MM.1S (cell line): ENCODE results near the gene RXRA.

ENCODE experiments used
- DNase-seq: peaks from one replicate; pipeline ENCODE4 v3.0.0-alpha.2; 2015
- H2AFZ ChIP-seq: fragments of 300-600 bp; sonication (generic); 2 replicates; pipeline ENCODE4 v1.6.0; 2016; ENCODE audit warnings: antibody characterized with exemption, low read length
- H3F3A ChIP-seq: fragments of 300-600 bp; sonication (generic); 2 replicates; pipeline ENCODE4 v1.6.1; 2016; ENCODE audit warnings: mild to moderate bottlenecking, antibody characterized with exemption, low read length, moderate library complexity, mixed read lengths; ENCODE audit not compliant: insufficient read depth
- H3K27ac ChIP-seq: fragments of 300-600 bp; sonication (generic); 2 replicates; pipeline ENCODE4 v1.5.1; 2016; ENCODE audit warnings: mild to moderate bottlenecking, low read length
- H3K27me3 ChIP-seq: fragments of 300-600 bp; sonication (generic); replicated peaks from 2 replicates; pipeline ENCODE4 v1.6.0; 2016; ENCODE audit warnings: low read length; ENCODE audit not compliant: insufficient read depth
- H3K36me3 ChIP-seq: fragments of 300-600 bp; sonication (generic); replicated peaks from 2 replicates; pipeline ENCODE4 v1.6.1; 2016; ENCODE audit warnings: mild to moderate bottlenecking, low read length, mixed read lengths; ENCODE audit not compliant: insufficient read depth
- H3K4me1 ChIP-seq: fragments of 300-600 bp; sonication (generic); 2 replicates; pipeline ENCODE4 v1.6.1; 2016; ENCODE audit warnings: low read length, mixed read lengths
- H3K4me2 ChIP-seq: fragments of 300-600 bp; sonication (generic); 2 replicates; pipeline ENCODE4 v1.6.0; 2016; ENCODE audit warnings: low read depth, low read length
- H3K4me3 ChIP-seq: fragments of 300-600 bp; sonication (generic); 2 replicates; pipeline ENCODE4 v1.5.1; 2016; ENCODE audit warnings: low read length, mixed read lengths
- H3K79me2 ChIP-seq: fragments of 300-600 bp; sonication (generic); 2 replicates; pipeline ENCODE4 v1.6.1; 2016; ENCODE audit warnings: mixed run types, low read length, mixed read lengths
- H3K9ac ChIP-seq: fragments of 300-600 bp; sonication (generic); 2 replicates; pipeline ENCODE4 v1.6.1; 2016; ENCODE audit warnings: low read length, mixed read lengths
- H3K9me2 ChIP-seq: fragments of 300-600 bp; sonication (generic); replicated peaks from 2 replicates; pipeline ENCODE4 v1.6.1; 2016; ENCODE audit warnings: mild to moderate bottlenecking, low read length, mixed read lengths; ENCODE audit not compliant: insufficient read depth
- H3K9me3 ChIP-seq: fragments of 300-600 bp; sonication (generic); replicated peaks from 2 replicates; pipeline ENCODE4 v1.6.1; 2016; ENCODE audit warnings: mild to moderate bottlenecking, low read length, mixed read lengths; ENCODE audit not compliant: insufficient read depth
- H4K20me1 ChIP-seq: fragments of 300-600 bp; sonication (generic); 2 replicates; pipeline ENCODE4 v1.6.1; 2016; ENCODE audit warnings: mild to moderate bottlenecking, low read length, moderate library complexity, mixed read lengths; ENCODE audit not compliant: insufficient read depth
- EZH2 ChIP-seq: fragments of 300-600 bp; sonication (generic); optimal IDR thresholded peaks from 2 replicates; pipeline ENCODE3; 2017; ENCODE audit warnings: low read depth, mild to moderate bottlenecking, antibody characterized with exemption, low read length, mixed read lengths
- EZH2phosphoT487 ChIP-seq: fragments of 300-600 bp; sonication (generic); IDR thresholded peaks from 2 replicates; pipeline ENCODE4 v1.6.1; 2018; ENCODE audit warnings: antibody characterized with exemption, low read length
- TF ChIP-seq, protein P1 (sequence below): fragments of 300-600 bp; sonication (generic); IDR thresholded peaks from 2 replicates; pipeline ENCODE4 v1.5.1; 2016; ENCODE audit warnings: antibody characterized with exemption, low read length, mixed read lengths

Gene RXRA

DNA sequence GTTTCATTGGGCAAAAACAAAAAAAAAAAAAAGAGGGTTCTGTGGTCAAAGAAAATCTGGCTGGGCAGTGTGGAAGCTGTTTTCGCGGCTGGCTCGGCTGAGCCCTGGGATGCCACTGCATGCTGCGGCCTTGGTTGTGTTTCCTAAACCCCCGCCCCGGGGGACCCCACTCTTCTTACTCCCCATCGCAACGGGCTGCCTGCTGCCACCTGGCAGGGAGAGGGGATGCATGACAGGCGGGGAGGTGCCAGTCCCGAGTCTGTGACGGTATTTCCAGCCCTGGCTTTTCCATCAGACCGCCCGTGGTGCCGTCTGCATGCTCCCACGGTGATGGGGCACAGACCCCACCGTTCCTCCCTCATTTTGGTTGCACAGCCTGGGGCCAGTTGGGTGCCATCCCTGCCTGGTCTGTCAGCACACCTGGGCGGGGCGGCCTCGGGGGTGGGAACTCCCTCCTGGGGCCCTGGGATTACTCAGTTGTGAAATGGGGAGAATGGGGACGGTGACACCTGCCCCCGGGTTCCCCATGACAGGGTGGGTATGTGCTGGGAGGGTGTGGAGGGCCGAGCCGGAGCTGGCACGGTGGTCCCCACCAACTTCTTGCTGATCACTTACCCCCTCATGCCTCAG is 101.0 kb downstream of the RXRA start:
- Histone ChIP-seq H3K4me2 (no peak overlapping the region), H3K4me3 (no peak overlapping the region), H3K9me3 (no peaks in the 10 kb centered on the region), H2AFZ (no peak overlapping the region), H3K9me2 (no peaks in the 10 kb centered on the region), H3K79me2 (no peaks in the 10 kb centered on the region), H3K27ac (no peak overlapping the region), H3K27me3 (no peaks in the 10 kb centered on the region), H3K4me1 (no peaks in the 10 kb centered on the region), H3F3A (no peaks in the 10 kb centered on the region), H3K36me3 (no peaks in the 10 kb centered on the region), H4K20me1 (no peaks in the 10 kb centered on the region), H3K9ac (no peak overlapping the region)
- no peak for DNase-seq
- TF ChIP-seq EZH2 (no peak), EZH2phosphoT487 (no peak)
- TF ChIP-seq, protein P1, sequence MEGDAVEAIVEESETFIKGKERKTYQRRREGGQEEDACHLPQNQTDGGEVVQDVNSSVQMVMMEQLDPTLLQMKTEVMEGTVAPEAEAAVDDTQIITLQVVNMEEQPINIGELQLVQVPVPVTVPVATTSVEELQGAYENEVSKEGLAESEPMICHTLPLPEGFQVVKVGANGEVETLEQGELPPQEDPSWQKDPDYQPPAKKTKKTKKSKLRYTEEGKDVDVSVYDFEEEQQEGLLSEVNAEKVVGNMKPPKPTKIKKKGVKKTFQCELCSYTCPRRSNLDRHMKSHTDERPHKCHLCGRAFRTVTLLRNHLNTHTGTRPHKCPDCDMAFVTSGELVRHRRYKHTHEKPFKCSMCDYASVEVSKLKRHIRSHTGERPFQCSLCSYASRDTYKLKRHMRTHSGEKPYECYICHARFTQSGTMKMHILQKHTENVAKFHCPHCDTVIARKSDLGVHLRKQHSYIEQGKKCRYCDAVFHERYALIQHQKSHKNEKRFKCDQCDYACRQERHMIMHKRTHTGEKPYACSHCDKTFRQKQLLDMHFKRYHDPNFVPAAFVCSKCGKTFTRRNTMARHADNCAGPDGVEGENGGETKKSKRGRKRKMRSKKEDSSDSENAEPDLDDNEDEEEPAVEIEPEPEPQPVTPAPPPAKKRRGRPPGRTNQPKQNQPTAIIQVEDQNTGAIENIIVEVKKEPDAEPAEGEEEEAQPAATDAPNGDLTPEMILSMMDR = no peak

DNA sequence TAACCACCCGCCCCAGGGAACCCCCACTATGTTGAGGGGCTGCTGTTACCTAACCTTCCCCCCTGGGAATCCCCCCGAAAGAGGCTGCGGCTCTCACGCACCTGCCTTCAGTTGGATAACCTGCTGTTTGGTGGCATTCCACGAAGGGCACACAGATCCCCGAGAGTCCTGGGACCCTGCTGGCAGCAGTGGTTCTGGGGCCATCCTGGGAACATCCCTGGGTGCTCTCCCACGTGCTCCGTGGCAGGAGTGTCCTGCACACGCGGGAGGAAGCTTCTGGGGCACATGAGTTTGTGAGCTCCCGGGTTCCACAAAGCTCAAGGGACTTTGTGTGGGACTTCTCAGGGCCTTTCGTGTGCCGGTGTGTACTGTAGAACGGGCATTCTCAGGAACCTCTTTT is 102.3 kb downstream of the RXRA start:
- H3F3A ChIP-seq = no peaks in the 10 kb centered on the region
- no peaks in the 10 kb centered on the region for H3K9me3 ChIP-seq
- no peak overlapping the region for H3K4me2 ChIP-seq
- H3K4me1 ChIP-seq = no peaks in the 10 kb centered on the region
- no peaks in the 10 kb centered on the region for H3K36me3 ChIP-seq
- no peak overlapping the region for H3K9ac ChIP-seq
- no peaks in the 10 kb centered on the region for H3K79me2 ChIP-seq
- TF ChIP-seq EZH2 (no peak), EZH2phosphoT487 (no peak)
- TF ChIP-seq, protein P1 = no peak
- H3K4me3 ChIP-seq = no peak overlapping the region
- H3K27ac ChIP-seq = no peak overlapping the region
- DNase-seq = no peak
- H4K20me1 ChIP-seq = no peaks in the 10 kb centered on the region
- no peaks in the 10 kb centered on the region for H3K9me2 ChIP-seq
- H3K27me3 ChIP-seq = no peaks in the 10 kb centered on the region
- H2AFZ ChIP-seq = no peak overlapping the region

DNA sequence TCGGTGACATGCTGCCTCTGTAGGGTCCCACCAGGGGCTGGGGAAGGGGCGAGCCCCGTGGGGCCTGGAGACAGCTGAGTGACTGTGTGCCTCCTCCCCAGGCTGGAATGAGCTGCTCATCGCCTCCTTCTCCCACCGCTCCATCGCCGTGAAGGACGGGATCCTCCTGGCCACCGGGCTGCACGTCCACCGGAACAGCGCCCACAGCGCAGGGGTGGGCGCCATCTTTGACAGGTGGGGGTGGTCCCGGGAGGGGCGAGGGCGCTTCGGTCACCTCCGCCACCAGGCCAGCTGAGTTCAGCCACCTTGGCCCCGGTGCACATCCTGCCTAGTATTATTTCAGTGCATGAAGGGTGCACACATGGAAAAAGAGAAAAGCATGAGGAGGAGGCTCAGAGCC is 102.8 kb downstream of the RXRA start:
- no peaks in the 10 kb centered on the region for H3K4me1 ChIP-seq
- no peaks in the 10 kb centered on the region for H3K9me3 ChIP-seq
- H3K4me3 ChIP-seq = no peak overlapping the region
- H3K27ac ChIP-seq = no peak overlapping the region
- no peaks in the 10 kb centered on the region for H4K20me1 ChIP-seq
- H3K27me3 ChIP-seq = no peaks in the 10 kb centered on the region
- DNase-seq = no peak
- H3K9me2 ChIP-seq = no peaks in the 10 kb centered on the region
- no peak overlapping the region for H3K9ac ChIP-seq
- TF ChIP-seq EZH2 (no peak), EZH2phosphoT487 (no peak)
- TF ChIP-seq, protein P1 = no peak
- H3K36me3 ChIP-seq = no peaks in the 10 kb centered on the region
- no peaks in the 10 kb centered on the region for H3F3A ChIP-seq
- no peak overlapping the region for H2AFZ ChIP-seq
- no peak overlapping the region for H3K4me2 ChIP-seq
- no peaks in the 10 kb centered on the region for H3K79me2 ChIP-seq
